IMR-90 (cell line): ENCODE measurements around the gene ELOA. TPM values are rescaled to one million over a fixed set of nuclear protein-coding genes. Genes with fewer than 3 reads are reported as not detected.

ENCODE experiments used
- ATAC-seq: fragments of 200-7000 bp; cut with Tn5 transposase; 2 replicates; pipeline ENCODE4 v1.9.1; 2020; ENCODE audit warnings: low read depth, mild to moderate bottlenecking, moderate library complexity
- BruUV-seq: library from RNA; stranded (reverse); fragments of 400-500 nt; replicated peaks from 2 replicates; lab custom pipeline; 2021; lab: Mats Ljungman, UMichigan
- CTCF ChIA-PET: fragments of 300-600 bp; formaldehyde crosslinking; extraction: SDS; loops from one replicate; lab custom pipeline; 2021; ENCODE audit warnings: antibody characterized with exemption; lab: Yijun Ruan, JAX
- POLR2A ChIA-PET: fragments of 300-600 bp; sonication (Branson Sonifier 250); formaldehyde crosslinking; loops from one replicate; lab custom pipeline; 2022; ENCODE audit warnings: antibody characterized with exemption; ENCODE audit not compliant: unreplicated experiment; lab: Charles Lee
- DNase-seq: peaks from one replicate; pipeline ENCODE4 v3.0.0; 2013
- H2AFZ ChIP-seq: replicated peaks from 2 replicates; pipeline ENCODE3; 2013; ENCODE audit warnings: low read length, mild to moderate bottlenecking; ENCODE audit not compliant: poor library complexity
- H2AK5ac ChIP-seq: 2 replicates; pipeline ENCODE4 v1.6.1; 2013; ENCODE audit warnings: low read depth, low read length, inconsistent platforms
- H2AK9ac ChIP-seq: replicated peaks from 2 replicates; pipeline ENCODE3; 2013; ENCODE audit warnings: mild to moderate bottlenecking, low read depth, low read length, moderate library complexity; ENCODE audit not compliant: poor library complexity
- H2BK120ac ChIP-seq: 2 replicates; pipeline ENCODE4 v1.6.1; 2013; ENCODE audit warnings: low read depth, low read length, inconsistent platforms
- H2BK15ac ChIP-seq: 3 replicates; pipeline ENCODE4 v1.6.1; 2013; ENCODE audit warnings: low read depth, low read length, inconsistent platforms
- H2BK20ac ChIP-seq: 2 replicates; pipeline ENCODE4 v1.6.1; 2013; ENCODE audit warnings: low read depth, mild to moderate bottlenecking, inconsistent platforms, low read length, moderate library complexity
- H2BK5ac ChIP-seq: 2 replicates; pipeline ENCODE4 v1.6.1; 2013; ENCODE audit warnings: mild to moderate bottlenecking, low read depth, low read length, inconsistent platforms; ENCODE audit not compliant: poor library complexity, severe bottlenecking
- H3K14ac ChIP-seq: replicated peaks from 2 replicates; pipeline ENCODE4 v1.6.1; 2013; ENCODE audit warnings: low read depth, low read length, inconsistent platforms
- H3K18ac ChIP-seq: 2 replicates; pipeline ENCODE4 v1.6.1; 2013; ENCODE audit warnings: low read depth, low read length, control low read depth
- H3K23ac ChIP-seq: 2 replicates; pipeline ENCODE4 v1.6.1; 2013; ENCODE audit warnings: low read depth, low read length, inconsistent platforms
- H3K27ac ChIP-seq: 2 replicates; pipeline ENCODE4 v1.5.1; 2013; ENCODE audit warnings: mild to moderate bottlenecking, control low read depth, low read length; ENCODE audit not compliant: insufficient read depth
- H3K27me3 ChIP-seq: 2 replicates; pipeline ENCODE4 v1.6.1; 2013; ENCODE audit warnings: low read length; ENCODE audit not compliant: control insufficient read depth, insufficient read depth
- H3K36me3 ChIP-seq: 2 replicates; pipeline ENCODE4 v1.6.1; 2013; ENCODE audit warnings: low read length, mixed read lengths; ENCODE audit not compliant: control insufficient read depth, insufficient read depth
- H3K4ac ChIP-seq: 2 replicates; pipeline ENCODE4 v1.6.1; 2013; ENCODE audit warnings: low read depth, low read length, inconsistent platforms
- H3K4me1 ChIP-seq: 2 replicates; pipeline ENCODE4 v1.6.1; 2013; ENCODE audit warnings: low read length, mixed read lengths; ENCODE audit not compliant: control insufficient read depth, insufficient read depth
- H3K4me2 ChIP-seq: 2 replicates; pipeline ENCODE4 v1.6.1; 2013; ENCODE audit warnings: low read depth, mild to moderate bottlenecking, control low read depth, low read length, moderate library complexity
- H3K4me3 ChIP-seq: 2 replicates; pipeline ENCODE4 v1.5.1; 2013; ENCODE audit warnings: low read depth, mild to moderate bottlenecking, control low read depth, low read length, moderate library complexity; ENCODE audit not compliant: insufficient read depth
- H3K56ac ChIP-seq: 2 replicates; pipeline ENCODE4 v1.6.1; 2013; ENCODE audit warnings: low read length, inconsistent platforms; ENCODE audit not compliant: insufficient read depth; ENCODE audit errors: extremely low read depth
- H3K79me1 ChIP-seq, 2 experiments: 2 replicates each; pipeline ENCODE4 v1.6.1; 2013; ENCODE audit warnings: low read length in 2 of 2, inconsistent platforms in 1 of 2, low read depth in 1 of 2
- H3K9ac ChIP-seq: 2 replicates; pipeline ENCODE4 v1.6.1; 2013; ENCODE audit warnings: low read depth, low read length, control low read depth
- H3K9me1 ChIP-seq: 2 replicates; pipeline ENCODE4 v1.6.1; 2013; ENCODE audit warnings: low read length, inconsistent platforms; ENCODE audit not compliant: insufficient read depth
- H3K9me3 ChIP-seq: 2 replicates; pipeline ENCODE4 v1.6.1; 2013; ENCODE audit warnings: low read length; ENCODE audit not compliant: control insufficient read depth, insufficient read depth
- H4K20me1 ChIP-seq: 2 replicates; pipeline ENCODE4 v1.6.1; 2013; ENCODE audit warnings: low read length, inconsistent platforms; ENCODE audit not compliant: insufficient read depth
- H4K5ac ChIP-seq: 2 replicates; pipeline ENCODE4 v1.6.1; 2013; ENCODE audit warnings: mild to moderate bottlenecking, low read depth, low read length, control low read depth
- H4K8ac ChIP-seq, 2 experiments: 2 replicates each; pipeline ENCODE4 v1.6.1; 2013; ENCODE audit warnings: low read depth in 2 of 2, low read length in 2 of 2, control low read depth in 1 of 2, inconsistent platforms in 1 of 2
- H4K91ac ChIP-seq: 2 replicates; pipeline ENCODE4 v1.6.1; 2013; ENCODE audit warnings: low read depth, low read length, inconsistent platforms; ENCODE audit not compliant: insufficient read depth
- CHD1 ChIP-seq: IDR thresholded peaks from 2 replicates; pipeline ENCODE4 v1.6.1; 2012; ENCODE audit warnings: low read depth, low read length, improper control_type of control experiment
- FOS ChIP-seq: fragments of 150-350 bp; IDR thresholded peaks from 2 replicates; pipeline ENCODE4 v1.6.1; 2016; ENCODE audit warnings: low read depth, low read length
- MAFK ChIP-seq: IDR thresholded peaks from 2 replicates; pipeline ENCODE4 v1.6.1; 2012; ENCODE audit warnings: low read depth, low read length, improper control_type of control experiment
- MAZ ChIP-seq: IDR thresholded peaks from 2 replicates; pipeline ENCODE4 v1.6.1; 2012; ENCODE audit warnings: low read depth, mild to moderate bottlenecking, low read length, improper control_type of control experiment, moderate library complexity, borderline replicate concordance
- MXI1 ChIP-seq: IDR thresholded peaks from 2 replicates; pipeline ENCODE4 v1.6.1; 2012; ENCODE audit warnings: low read depth, mild to moderate bottlenecking, low read length, moderate library complexity, borderline replicate concordance
- POLR2A ChIP-seq: IDR thresholded peaks from 2 replicates; pipeline ENCODE4 v1.6.1; 2012; ENCODE audit warnings: mild to moderate bottlenecking, low read depth, low read length
- RAD21 ChIP-seq: IDR thresholded peaks from 2 replicates; pipeline ENCODE4 v1.6.1; 2012; ENCODE audit warnings: low read length, improper control_type of control experiment
- RCOR1 ChIP-seq: IDR thresholded peaks from 2 replicates; pipeline ENCODE4 v1.6.1; 2012; ENCODE audit warnings: mild to moderate bottlenecking, low read length, improper control_type of control experiment; ENCODE audit not compliant: insufficient replicate concordance
- RFX5 ChIP-seq: IDR thresholded peaks from 2 replicates; pipeline ENCODE4 v1.8.0; 2012; ENCODE audit warnings: low read depth, mild to moderate bottlenecking, low read length, moderate library complexity
- SMC3 ChIP-seq: fragments of 150-350 bp; IDR thresholded peaks from 2 replicates; pipeline ENCODE4 v1.6.1; 2016; ENCODE audit warnings: low read depth, mild to moderate bottlenecking, antibody characterized with exemption, low read length, moderate library complexity
- WGBS, 2 experiments: methylation state at CpG; one replicate each; pipeline versions ENCODE4 v1.1.5 to v1.1.7; 2013; ENCODE audit warnings: missing lambda C conversion rate in 2 of 2; ENCODE audit not compliant: insufficient read length in 1 of 2; ENCODE audit errors: extremely low coverage in 2 of 2; 5-methylcytosine and 5-hydroxymethylcytosine counted together
- dilution Hi-C: fragments of 300-500 bp; cut with HindIII; formaldehyde crosslinking; loops from one replicate; pipeline ENCODE4 v1.14.3; 2018; ENCODE audit warnings: low sequenced_read_pairs; ENCODE audit not compliant: unreplicated experiment
- in situ Hi-C: fragments of 300-500 bp; cut with MboI; formaldehyde crosslinking; loops from 3 replicates; pipeline ENCODE4 v1.14.3; 2019; ENCODE audit warnings: low sequenced_read_pairs, inconsistent platforms, mixed read lengths
- intact Hi-C: fragments of 100-400 bp; cut with micrococcal nuclease; formaldehyde crosslinking; loops from 2 replicates; pipeline ENCODE4 v1.10.0; 2022
- polyA plus RNA-seq, 3 experiments: library from polyadenylated mRNA; depleted of rRNA; stranded (reverse); fragments of >200 nt; gene quantifications; 2 replicates each; pipeline ENCODE4 v1.2.3, GENCODE V29; 2012; ENCODE audit warnings: low replicate concordance in 1 of 3
- total RNA-seq: library from RNA; depleted of rRNA; stranded (reverse); fragments of >200 nt; gene quantifications from 2 replicates; pipeline ENCODE4 v1.2.3, GENCODE V29; 2012
- TF ChIP-seq, protein P1 (sequence below): conservative IDR thresholded peaks from 2 replicates; pipeline ENCODE4 v1.5.1; 2012; ENCODE audit warnings: mild to moderate bottlenecking, low read depth, low read length, improper control_type of control experiment
- TF ChIP-seq, protein P2 (sequence below): fragments of 150-350 bp; IDR thresholded peaks from 2 replicates; pipeline ENCODE4 v1.6.1; 2016; ENCODE audit warnings: low read depth, mild to moderate bottlenecking, low read length, moderate library complexity, borderline replicate concordance
- TF ChIP-seq, protein P3 (sequence below): fragments of 150-350 bp; IDR thresholded peaks from 2 replicates; pipeline ENCODE4 v1.6.1; 2017; ENCODE audit warnings: mild to moderate bottlenecking, antibody characterized with exemption, low read length, low read depth

The ELOA gene
- total and polyA plus RNA-seq, 2 of the 4 experiments (the other 2 are of a cell fraction): 22.9 to 40.7 TPM

DNA sequence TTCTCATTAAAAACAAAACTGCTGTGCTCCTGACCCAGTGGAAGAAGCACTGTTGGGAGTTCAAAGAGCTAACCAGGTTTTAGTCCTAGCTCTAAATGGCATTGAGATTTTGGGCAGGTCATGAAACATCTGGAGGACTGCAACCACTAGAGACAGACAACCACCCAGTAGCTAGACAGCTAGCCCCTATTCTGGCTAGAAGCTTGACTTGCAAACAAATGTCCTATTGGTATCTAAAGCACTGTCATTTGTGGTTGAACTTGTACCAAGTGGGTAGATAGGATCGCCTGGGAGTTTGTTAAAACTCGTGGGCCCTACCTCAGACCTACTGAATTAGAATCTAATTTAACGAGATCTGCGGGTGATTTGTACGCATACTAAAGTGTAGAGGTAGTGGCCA is 44.8 kb upstream of the ELOA start:
- H3K18ac ChIP-seq: no peak overlapping the region
- H2BK15ac ChIP-seq: no peak overlapping the region
- peaks cover 22% of the 10 kb centered on the region for H3K9me1 ChIP-seq
- intact Hi-C loops (no loop called here), in situ Hi-C loops (no loop called here), dilution Hi-C loops (no loop called here)
- DNase-seq: no peak
- no peak for TF ChIP-seq POLR2A
- no peak for TF ChIP-seq CHD1
- TF ChIP-seq, protein P1, sequence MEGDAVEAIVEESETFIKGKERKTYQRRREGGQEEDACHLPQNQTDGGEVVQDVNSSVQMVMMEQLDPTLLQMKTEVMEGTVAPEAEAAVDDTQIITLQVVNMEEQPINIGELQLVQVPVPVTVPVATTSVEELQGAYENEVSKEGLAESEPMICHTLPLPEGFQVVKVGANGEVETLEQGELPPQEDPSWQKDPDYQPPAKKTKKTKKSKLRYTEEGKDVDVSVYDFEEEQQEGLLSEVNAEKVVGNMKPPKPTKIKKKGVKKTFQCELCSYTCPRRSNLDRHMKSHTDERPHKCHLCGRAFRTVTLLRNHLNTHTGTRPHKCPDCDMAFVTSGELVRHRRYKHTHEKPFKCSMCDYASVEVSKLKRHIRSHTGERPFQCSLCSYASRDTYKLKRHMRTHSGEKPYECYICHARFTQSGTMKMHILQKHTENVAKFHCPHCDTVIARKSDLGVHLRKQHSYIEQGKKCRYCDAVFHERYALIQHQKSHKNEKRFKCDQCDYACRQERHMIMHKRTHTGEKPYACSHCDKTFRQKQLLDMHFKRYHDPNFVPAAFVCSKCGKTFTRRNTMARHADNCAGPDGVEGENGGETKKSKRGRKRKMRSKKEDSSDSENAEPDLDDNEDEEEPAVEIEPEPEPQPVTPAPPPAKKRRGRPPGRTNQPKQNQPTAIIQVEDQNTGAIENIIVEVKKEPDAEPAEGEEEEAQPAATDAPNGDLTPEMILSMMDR: no peak
- no peak for TF ChIP-seq RCOR1
- no peak for TF ChIP-seq MXI1
- TF ChIP-seq, protein P2, sequence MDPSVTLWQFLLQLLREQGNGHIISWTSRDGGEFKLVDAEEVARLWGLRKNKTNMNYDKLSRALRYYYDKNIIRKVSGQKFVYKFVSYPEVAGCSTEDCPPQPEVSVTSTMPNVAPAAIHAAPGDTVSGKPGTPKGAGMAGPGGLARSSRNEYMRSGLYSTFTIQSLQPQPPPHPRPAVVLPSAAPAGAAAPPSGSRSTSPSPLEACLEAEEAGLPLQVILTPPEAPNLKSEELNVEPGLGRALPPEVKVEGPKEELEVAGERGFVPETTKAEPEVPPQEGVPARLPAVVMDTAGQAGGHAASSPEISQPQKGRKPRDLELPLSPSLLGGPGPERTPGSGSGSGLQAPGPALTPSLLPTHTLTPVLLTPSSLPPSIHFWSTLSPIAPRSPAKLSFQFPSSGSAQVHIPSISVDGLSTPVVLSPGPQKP: no peak
- TF ChIP-seq RAD21: no peak
- TF ChIP-seq, protein P3, sequence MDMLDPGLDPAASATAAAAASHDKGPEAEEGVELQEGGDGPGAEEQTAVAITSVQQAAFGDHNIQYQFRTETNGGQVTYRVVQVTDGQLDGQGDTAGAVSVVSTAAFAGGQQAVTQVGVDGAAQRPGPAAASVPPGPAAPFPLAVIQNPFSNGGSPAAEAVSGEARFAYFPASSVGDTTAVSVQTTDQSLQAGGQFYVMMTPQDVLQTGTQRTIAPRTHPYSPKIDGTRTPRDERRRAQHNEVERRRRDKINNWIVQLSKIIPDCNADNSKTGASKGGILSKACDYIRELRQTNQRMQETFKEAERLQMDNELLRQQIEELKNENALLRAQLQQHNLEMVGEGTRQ: no peak
- no peak for TF ChIP-seq MAFK
- TF ChIP-seq RFX5: no peak
- TF ChIP-seq FOS: no peak
- TF ChIP-seq SMC3: no peak
- TF ChIP-seq MAZ: no peak
- H3K27ac ChIP-seq: no peak overlapping the region
- H3K9me3 ChIP-seq: no peaks in the 10 kb centered on the region
- WGBS, 2 experiments: 80% methylated on average over 1 of the region's 5 CpGs; no CpG with 5 or more reads in 1 of the 2 experiments
- H2AFZ ChIP-seq: no peak overlapping the region
- H3K27me3 ChIP-seq: no peaks in the 10 kb centered on the region
- H2BK5ac ChIP-seq: no peak overlapping the region
- H4K8ac ChIP-seq: no peak overlapping the region
- BruUV-seq: no TSS peak
- no peak overlapping the region for H3K23ac ChIP-seq
- no peak overlapping the region for H2BK20ac ChIP-seq
- no peak overlapping the region for H3K14ac ChIP-seq
- POLR2A ChIA-PET: no interaction called here
- no peak for ATAC-seq
- no peak overlapping the region for H3K9ac ChIP-seq
- H3K4ac ChIP-seq: no peak overlapping the region
- CTCF ChIA-PET: no interaction called here
- H3K4me3 ChIP-seq: no peak overlapping the region
- no peak overlapping the region for H3K4me2 ChIP-seq
- H4K91ac ChIP-seq: no peak overlapping the region
- H2AK5ac ChIP-seq: no peak overlapping the region
- H3K4me1 ChIP-seq: peaks cover 7% of the 10 kb centered on the region; the same call in 1 of the 2 replicates
- peaks cover 64% of the 10 kb centered on the region for H3K36me3 ChIP-seq
- H4K5ac ChIP-seq: no peak overlapping the region
- no peak overlapping the region for H3K56ac ChIP-seq
- no peak overlapping the region for H2BK120ac ChIP-seq
- peaks cover 97% of the 10 kb centered on the region for H4K20me1 ChIP-seq
- H2AK9ac ChIP-seq: no peak overlapping the region
- peaks cover 31 to 87% of the 10 kb centered on the region in 2 experiments for H3K79me1 ChIP-seq
